RCC 7860 (cell line): ENCODE results near the gene RHBDF2.
A peak's percentile ranks its signal among the peaks of the same experiment; 100 is the strongest.

Source experiments
- DNase-seq: peaks from one replicate; pipeline ENCODE4 v3.0.0-alpha.2; 2015; ENCODE audit warnings: low spot score
- FAIRE-seq: peaks from 2 replicates; lab custom pipeline; 2012; peaks lifted over from hg19 to GRCh38; lab: Jason Lieb, UNC

RHBDF2 gene

GRCh38 chr17:76441686-76442340 lies 59.4 kb downstream of the RHBDF2 start:
- FAIRE-seq: no peak
- no peak for DNase-seq

GRCh38 chr17:76440751-76441362 lies 60.4 kb downstream of the RHBDF2 start:
- FAIRE-seq (no peak), DNase-seq (no peak)

GRCh38 chr17:76439314-76439928 lies 61.8 kb downstream of the RHBDF2 start:
- no peak for DNase-seq
- no peak for FAIRE-seq

GRCh38 chr17:76438906-76439305 lies 62.3 kb downstream of the RHBDF2 start:
- no peak for FAIRE-seq
- no peak for DNase-seq

GRCh38 chr17:76437467-76438402 lies 63.5 kb downstream of the RHBDF2 start:
- no peak for FAIRE-seq
- DNase-seq: no peak

- DNase-seq: no peak
- FAIRE-seq: no peak
Measured at GRCh38 chr17:76435751-76436150, 65.5 kb downstream of the RHBDF2 start.

GRCh38 chr17:76434870-76435269 lies 66.4 kb downstream of the RHBDF2 start:
- no peak for DNase-seq
- FAIRE-seq: no peak

GRCh38 chr17:76433693-76434092 lies 67.5 kb downstream of the RHBDF2 start:
- no peak for DNase-seq
- FAIRE-seq: no peak

- no peak for FAIRE-seq
Measured at GRCh38 chr17:76432712-76433336, 68.4 kb downstream of the RHBDF2 start.

GRCh38 chr17:76432004-76432403 lies 69.2 kb downstream of the RHBDF2 start:
- DNase-seq: no peak
- no peak for FAIRE-seq

More at GRCh38 chr17:76432712-76433336, 68.4 kb downstream of the RHBDF2 start:
- DNase-seq: peak; percentile 22

GRCh38 chr17:76431509-76431908 lies 69.7 kb downstream of the RHBDF2 start:
- FAIRE-seq (no peak), DNase-seq (no peak)

GRCh38 chr17:76428511-76428910 lies 72.7 kb downstream of the RHBDF2 start:
- FAIRE-seq (no peak), DNase-seq (no peak)

- no peak for FAIRE-seq
- DNase-seq: no peak
Measured at GRCh38 chr17:76427501-76428231, 73.6 kb downstream of the RHBDF2 start.

- DNase-seq (no peak), FAIRE-seq (no peak)
Measured at GRCh38 chr17:76426853-76427252, 74.4 kb downstream of the RHBDF2 start.

- FAIRE-seq: no peak
- DNase-seq: no peak
Measured at GRCh38 chr17:76422860-76423259, 78.4 kb downstream of the RHBDF2 start.

- FAIRE-seq (no peak), DNase-seq (no peak)
Measured at GRCh38 chr17:76422406-76422805, 78.8 kb downstream of the RHBDF2 start.

GRCh38 chr17:76421044-76421407 lies 80.2 kb downstream of the RHBDF2 start:
- no peak for FAIRE-seq
- no peak for DNase-seq
